NCI-H1436 (cell line): Measurements from ENCODE around the gene RBM46.
"Not testable (repeated sequence)": the region's sequence is repeated elsewhere in the genome, so short reads cannot be mapped to it uniquely, and the experiment has no call there.

Experiments used
- DNase-seq: peaks from one replicate; lab custom pipeline; 2025; lab: John Stamatoyannopoulos, UW

The RBM46 gene

DNA sequence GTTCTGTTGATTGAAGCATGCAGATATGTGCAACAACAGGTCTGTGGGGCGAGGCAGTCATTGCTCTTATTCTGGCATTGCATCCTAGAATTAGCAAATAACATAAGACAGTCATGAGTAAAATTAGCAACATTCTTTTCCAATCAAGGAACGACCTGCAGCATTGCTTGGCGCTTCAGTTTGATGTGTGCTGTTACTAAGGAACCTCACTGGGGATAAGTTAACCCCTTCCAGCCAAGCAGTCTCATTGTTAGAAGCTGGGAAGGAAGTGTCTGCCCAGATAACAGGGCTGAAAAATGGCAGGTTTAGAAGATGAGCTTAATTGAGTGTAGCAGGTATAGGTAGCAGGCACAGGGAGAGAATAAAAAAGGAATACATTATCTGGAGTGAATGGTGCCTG is 55.4 kb downstream of the RBM46 start:
- DNase-seq, result no peak

GRCh38 chr4:154838155-154838554 is 57.1 kb downstream of the RBM46 start:
- DNase-seq, result no peak

DNA sequence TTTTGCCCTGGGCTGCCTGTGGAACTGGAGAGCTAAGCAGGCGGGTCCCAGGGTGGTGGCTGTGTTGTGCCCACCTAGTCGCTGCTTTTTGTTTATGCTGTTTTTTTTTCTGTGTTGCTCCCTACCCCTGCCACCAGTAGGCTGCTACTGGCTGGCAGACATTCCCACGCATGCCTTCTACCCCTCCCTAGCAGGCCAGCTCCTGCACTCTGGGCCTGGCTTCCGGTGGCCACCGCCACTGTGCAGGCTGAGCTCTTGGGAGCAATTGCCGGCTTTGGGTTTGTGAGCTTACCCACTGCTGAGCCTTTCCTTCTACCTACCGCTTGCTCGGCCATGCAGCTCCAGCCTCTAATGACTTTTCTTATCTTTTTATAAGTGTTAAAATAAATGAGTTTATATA is 57.6 kb downstream of the RBM46 start:
- DNase-seq, result no peak

DNA sequence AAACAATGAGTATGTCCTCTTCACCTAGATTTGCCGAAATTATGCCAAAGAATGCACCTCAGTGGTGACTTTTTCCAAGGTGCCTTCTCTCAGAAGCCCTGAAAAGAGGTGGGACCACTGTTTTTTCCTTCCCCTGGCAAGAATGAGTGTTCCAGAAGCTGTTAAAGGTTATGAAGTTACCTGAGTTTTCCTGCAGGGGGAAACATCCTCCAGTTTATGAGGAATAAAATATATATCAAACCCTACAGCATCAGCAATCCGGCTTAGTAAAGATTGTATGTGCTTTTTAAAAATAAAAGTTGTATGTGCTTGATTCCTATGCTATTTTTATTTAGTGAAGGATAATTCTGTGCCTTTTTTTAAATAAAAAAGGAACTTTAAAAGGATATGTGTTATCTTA is 73.3 kb downstream of the RBM46 start:
- DNase-seq, result no peak

GRCh38 chr4:154858166-154858565 is 77.1 kb downstream of the RBM46 start:
- no peak for DNase-seq

DNA sequence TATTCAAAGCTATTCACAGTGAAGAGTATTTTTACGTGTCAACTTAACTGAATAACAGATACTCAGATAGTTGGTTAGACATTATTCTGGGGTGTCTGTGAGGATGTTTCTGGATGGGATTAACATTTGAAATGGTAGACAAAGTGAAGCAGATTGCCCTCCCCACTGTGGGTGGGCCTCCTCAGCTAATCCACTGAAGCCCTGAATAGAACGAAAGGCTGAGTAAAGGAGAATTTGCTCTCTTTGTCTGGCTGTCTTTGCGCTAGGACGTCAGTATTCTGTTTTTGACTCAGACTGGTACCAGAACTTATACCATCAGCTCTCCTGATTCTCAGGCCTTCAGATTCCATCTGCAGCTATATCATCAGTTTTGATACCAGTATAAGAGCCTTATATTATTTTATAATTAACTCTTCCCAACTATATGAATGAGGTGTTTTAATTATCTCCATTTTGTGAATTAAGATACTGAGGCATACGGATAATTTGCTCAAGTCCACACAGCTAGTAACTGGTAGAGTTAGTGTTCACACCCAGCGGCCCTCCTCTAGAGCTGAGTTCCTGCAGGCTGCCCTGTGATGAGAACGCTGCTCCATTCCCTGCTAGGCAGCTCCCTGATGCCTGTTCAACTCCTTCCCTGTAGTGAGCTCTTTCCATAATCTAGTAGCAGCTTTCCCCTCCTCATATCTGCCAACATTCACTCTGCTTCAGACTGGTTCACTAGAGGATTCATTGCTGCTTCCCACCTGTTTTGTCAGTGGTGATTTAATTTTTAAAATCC is 87.5 kb downstream of the RBM46 start:
- DNase-seq, result no peak

- DNase-seq, result no peak
Observed at GRCh38 chr4:154869301-154869700, 88.2 kb downstream of the RBM46 start.

DNA sequence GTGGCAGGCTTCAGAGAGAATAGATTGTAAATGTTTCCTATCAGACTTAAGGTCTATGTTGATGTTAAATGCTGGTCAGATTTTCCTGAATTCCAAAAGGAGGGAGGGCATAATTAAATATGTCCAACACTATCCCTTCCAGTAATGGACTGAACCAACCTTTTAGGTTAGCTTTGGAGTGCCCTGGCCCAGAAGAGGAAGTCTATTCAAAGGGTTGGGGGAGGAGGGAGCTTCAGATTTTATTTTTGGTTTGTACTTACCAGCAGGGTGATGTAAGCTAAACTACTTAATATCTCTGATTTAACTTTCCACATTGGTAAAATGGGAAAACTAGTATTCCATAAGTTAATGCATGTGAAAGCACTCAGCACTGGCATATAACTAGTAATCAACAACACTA is 91.1 kb downstream of the RBM46 start:
- DNase-seq, result no peak

- not testable (repeated sequence) for DNase-seq
Observed at GRCh38 chr4:154874049-154874448, 93.0 kb downstream of the RBM46 start.

- DNase-seq, result no peak
Observed at GRCh38 chr4:154877110-154877760, 96.2 kb downstream of the RBM46 start.
